NCI-H446 (cell line): ENCODE results near the gene SLITRK2.

Experiments
- DNase-seq, 2 experiments: peaks; one replicate each; lab custom pipeline; 2025; lab: John Stamatoyannopoulos, UW

The SLITRK2 gene

DNA sequence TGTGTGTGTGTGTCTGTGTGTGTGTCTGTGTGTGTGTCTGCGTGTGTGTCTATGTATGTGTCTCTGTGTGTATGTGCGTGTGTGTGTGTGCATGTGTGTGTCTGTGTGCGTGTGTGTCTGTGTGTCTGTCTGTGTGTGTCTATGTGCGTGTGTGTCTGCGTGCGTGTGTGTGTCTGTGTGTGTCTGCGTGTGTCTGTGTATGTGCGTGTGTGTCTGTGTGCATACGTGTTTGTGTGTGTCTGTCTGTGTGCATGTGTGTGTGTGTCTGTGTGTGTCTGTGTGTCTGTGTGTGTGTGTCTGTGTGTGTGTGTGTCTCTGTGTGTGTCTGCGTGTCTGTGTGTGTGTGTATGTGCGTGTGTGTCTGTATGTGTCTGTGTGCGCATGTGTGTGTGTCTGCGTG, 35.6 kb downstream of the SLITRK2 start:
- no peak for DNase-seq

DNA sequence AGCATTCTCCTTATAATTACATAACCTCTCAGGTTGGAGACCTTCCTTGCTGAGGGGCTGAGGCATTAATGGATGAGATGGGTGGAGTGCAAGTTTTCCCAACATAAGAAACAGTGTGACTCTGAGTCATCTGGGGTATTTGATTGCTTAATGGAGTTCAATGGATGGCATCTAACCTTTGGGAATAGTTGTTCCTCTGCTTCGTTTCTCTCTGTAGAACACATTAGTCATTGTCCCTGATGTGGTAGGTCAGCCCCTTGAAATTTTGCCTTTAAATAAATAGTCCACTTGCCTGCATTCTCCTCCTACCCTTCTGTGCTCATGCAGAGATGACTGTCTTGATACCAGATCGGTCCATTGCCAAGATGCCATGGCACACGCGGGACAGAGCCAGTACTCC, 38.6 kb downstream of the SLITRK2 start:
- no peak for DNase-seq

DNA sequence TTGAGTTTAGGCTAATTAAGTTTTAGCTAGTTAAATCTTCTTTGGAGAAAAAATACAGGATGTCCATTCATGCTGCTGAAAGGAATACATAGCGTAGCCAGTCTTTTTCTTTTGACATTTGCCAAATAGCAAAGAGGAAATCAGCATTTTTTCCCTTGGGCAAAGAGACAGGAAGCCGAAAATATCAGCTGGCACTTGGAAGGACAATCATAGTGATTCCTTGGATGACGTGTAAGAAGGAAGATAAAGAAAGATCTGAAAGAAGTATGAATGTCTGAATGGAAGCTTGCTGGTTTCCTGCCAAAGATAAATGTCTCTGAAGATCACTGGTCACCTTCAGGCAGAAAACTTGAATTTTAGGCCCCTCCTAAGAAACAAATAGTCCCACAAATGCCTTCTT, 44.2 kb downstream of the SLITRK2 start:
- DNase-seq, result no peak

DNA sequence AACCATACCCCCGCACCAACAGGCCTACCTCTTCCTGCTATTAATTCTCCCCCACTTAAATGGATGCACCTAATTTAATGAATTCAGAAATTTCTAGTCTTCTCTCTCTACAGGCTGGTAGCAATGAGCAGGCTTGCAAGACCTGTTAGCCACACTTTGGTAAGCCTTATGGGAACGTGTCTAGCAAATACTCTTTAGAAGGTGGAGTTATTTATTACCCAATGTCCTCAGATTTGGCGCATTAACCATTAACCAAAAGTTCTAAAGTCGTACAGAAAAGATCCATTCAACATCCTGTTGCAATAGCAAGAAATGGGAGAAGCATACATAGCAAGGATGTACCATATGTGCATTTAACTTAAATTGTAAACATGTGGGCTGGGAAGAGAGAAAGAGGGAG, 47.5 kb downstream of the SLITRK2 start:
- DNase-seq, result no peak
